ENCODE data around the gene ASB6.
A peak's percentile ranks its signal among the peaks of the same experiment; 100 is the strongest.
"Not testable (repeated sequence)": the region's sequence is repeated elsewhere in the genome, so short reads cannot be mapped to it uniquely, and the experiment has no call there.

Gene ASB6

GRCh38 chr9:129640871-129641749, 841 bp downstream of the ASB6 start:
- no peak for DNase-seq

- no peak for DNase-seq
These were observed 1.7 kb downstream of the ASB6 start for GRCh38 chr9:129640086-129640870.

- DNase-seq = no peak
These were observed 2.2 kb downstream of the ASB6 start for GRCh38 chr9:129639756-129640085.

- no peak for DNase-seq
These were observed 2.8 kb downstream of the ASB6 start for GRCh38 chr9:129639034-129639630.

- no peak for DNase-seq
These were observed 4.1 kb downstream of the ASB6 start for GRCh38 chr9:129637673-129638439.

- no peak for DNase-seq
These were observed 4.8 kb downstream of the ASB6 start for GRCh38 chr9:129637102-129637501.

- DNase-seq = not testable (repeated sequence)
These were observed 5.6 kb downstream of the ASB6 start for GRCh38 chr9:129636343-129636742.

GRCh38 chr9:129635099-129636065, 6.6 kb downstream of the ASB6 start:
- no peak for DNase-seq

GRCh38 chr9:129633848-129634247, 8.1 kb downstream of the ASB6 start:
- no peak for DNase-seq

- DNase-seq = no peak
These were observed 8.7 kb downstream of the ASB6 start for GRCh38 chr9:129633207-129633606.

GRCh38 chr9:129632460-129632859, 9.5 kb downstream of the ASB6 start:
- DNase-seq = no peak

- DNase-seq = no peak
These were observed 10.2 kb downstream of the ASB6 start for GRCh38 chr9:129631674-129632129.

- no peak for DNase-seq
These were observed 10.8 kb downstream of the ASB6 start for GRCh38 chr9:129630967-129631673.

GRCh38 chr9:129629251-129629820, 12.6 kb downstream of the ASB6 start:
- DNase-seq = no peak

- no peak for DNase-seq
These were observed 13.2 kb downstream of the ASB6 start for GRCh38 chr9:129628709-129629108.

GRCh38 chr9:129627556-129628440, 14.2 kb downstream of the ASB6 start:
- no peak for DNase-seq

GRCh38 chr9:129626625-129627284, 15.2 kb downstream of the ASB6 start:
- DNase-seq = no peak

- DNase-seq = peak; percentile 90
These were observed 15.8 kb downstream of the ASB6 start, which contains the start of gene NTMT1 for GRCh38 chr9:129626079-129626624. Gene NTMT1, plus strand, starts transcription at chr9:129626163. Its CDS starts 6,541 bp downstream, at chr9:129632704.
